HS-27A (cell line): ENCODE data around the gene NXPH1.

Source experiments
- DNase-seq: peaks from one replicate; pipeline ENCODE4 v3.0.0-alpha.2; 2012; ENCODE audit warnings: low read depth, missing footprints

NXPH1 gene

DNA sequence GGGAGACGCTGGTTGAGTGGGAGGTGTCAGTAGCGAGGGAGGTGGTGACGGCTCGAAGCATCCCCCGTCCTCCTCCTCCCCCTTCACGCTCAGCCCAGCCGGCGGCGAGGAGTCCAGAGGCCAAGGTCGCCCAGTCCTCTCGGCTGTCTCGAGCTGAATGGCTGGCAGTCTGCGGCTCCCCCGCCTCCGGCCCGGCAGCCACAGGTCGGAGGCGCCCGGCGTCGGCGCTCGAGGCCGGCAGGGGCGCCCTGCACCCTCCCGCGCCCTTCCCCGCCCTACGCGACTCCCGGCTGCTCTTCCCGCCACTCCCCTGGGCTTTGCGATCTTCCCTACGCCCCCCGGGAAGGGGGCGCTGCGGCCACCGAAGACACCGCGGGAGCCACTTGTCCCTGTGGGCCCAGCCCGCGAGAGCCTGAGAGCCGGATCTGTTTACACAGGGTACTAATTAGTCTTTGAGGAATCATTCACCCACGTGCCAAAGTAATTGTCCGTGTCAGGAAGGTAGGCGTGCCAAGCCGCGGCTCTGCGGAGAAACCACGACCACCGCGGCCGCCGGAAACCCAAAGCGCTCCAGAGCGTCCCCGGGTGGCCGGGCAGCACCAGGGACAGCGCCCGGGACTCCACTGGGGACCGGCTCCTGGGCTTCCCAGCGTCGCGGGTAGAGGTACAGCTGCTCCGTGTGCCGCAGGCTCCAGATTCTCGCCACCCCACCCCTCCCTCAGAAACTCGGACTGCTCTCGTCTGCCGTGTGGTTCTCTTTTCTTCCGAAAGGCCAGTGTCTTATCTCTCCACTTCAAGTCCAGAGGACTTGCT, at the start of gene NXPH1:
Gene NXPH1, plus strand, starts transcription at position 133 of the 813 bp plus-strand sequence.
- DNase-seq: no peak

DNA sequence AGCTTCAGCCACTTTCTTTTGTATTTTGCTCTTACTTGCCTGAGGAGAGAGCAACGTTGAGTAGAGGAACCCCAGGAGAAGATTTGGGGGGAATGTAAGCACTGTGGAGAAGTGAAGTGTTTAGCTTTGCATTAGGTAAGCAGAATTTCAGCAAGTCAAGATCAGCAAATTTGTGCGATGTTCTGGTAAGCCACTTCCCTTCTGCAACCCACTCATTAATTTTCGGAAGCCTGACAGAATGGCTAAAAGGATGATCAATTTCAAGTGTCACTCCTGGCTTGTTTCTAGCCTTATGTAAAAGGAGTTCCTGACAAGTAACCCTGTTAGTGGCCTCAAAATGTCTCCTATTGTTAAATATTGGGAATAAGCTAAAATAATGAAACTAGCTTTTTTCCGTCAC, 48.5 kb upstream of the NXPH1 start:
- DNase-seq: no peak

DNA sequence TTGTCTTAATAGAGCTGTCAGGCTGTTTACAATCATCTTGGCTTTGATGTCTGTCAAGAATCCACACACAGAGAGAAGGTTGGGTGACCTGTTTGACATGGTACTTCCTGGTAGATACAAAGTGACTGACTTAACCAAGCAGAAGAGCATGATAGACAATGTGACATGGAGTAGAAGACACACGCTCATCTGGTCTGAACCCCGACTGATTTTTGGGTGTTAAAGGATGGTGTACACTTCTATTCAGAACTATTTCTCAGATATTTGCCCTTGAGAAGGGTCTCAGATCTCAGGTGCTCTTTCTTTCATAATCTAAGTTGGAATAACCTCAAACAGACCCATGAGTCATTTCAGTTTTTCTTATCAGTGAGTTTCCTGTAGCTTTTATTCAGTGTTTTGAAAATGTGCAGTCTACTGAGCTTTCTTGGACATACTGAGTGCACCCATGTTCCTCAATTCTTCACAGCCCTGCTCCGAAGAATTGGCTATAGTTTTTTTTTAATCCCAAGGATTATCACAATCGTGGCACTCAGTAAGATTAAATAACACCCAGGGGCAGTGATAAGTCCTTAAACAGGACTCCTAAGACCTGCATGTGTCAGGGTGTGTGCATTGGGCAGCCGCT, 46.4 kb upstream of the NXPH1 start:
- DNase-seq: no peak

DNA sequence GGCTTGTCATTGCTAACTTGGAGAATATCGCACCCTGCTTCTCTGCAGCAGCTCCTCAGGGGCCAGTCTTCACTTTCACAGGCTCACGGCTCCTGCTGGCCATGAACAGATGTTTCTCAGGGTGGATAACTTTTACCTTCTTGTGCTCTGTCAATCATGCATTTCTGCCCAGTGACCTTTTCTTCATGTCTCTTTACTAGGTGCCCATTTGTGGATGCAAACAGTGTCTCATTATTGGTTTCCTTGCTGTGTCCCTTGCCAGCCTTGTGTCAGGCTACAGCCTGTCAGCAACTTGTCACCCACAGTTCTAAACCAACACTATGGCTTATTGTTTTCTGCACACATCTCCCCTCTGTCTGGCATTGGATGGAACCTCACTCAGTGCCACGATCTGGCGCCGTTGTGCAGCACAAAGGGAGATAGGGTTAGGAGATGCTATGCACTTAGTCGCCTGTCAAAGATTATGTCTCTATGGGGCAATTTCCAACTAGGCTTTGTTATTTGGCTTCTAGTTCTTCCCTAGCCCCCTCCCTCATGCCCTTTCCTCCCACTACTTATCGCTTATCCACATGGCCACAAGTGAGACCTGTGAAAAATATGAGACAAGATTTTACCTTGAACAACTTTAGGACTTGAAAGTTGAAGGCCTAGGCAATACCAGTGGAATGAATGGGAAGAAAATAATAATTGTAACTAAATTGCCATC, 45.7 kb upstream of the NXPH1 start:
- DNase-seq: no peak

DNA sequence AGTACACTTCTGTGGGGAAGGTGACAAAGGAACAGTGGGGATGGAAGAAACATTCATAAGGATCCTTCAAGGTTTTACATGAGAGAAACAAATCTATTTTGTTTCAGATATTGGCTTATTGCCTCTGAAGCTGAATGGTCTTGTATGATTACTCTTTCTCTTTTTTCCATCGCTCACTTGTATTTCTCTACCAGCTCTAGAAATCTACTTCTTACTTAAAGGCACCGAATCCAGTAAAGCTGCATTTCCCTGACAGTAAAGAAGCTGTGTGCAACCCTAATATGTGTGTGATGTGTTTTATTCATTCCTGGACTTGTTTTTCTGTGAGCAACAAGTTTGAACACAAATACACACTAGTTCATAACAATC, 45.2 kb upstream of the NXPH1 start:
- DNase-seq: no peak

DNA sequence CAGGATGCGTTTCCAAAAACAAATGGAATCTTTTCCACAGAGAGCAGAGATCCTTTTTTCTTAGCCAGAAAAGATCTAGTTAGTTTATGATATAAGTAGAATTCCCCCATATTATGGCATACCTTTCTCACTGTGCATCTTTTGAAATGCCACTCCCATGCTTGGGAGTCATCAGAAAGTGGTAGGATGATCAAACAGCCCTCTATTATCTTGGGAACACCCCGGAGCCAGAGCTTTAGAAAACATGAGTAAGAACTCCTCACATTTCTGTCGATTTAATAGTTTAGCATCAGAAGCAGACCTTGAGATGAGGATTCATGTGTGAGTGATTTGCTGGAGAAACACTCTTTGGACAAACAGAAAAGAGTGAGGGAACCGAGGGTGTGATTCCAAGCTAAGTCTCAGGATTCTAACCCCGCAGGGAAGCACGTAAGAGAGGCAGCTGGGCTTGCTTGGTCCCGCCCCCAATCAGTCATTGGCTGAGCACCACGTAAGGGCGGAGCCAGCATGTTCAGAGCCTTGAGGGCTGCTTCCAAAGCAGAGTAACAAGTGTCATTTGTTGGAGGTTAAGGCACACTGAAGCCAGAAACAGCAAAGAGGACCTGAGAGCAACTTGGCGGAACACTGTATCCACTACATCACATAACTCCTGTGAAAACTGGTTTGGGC, 43.7 kb upstream of the NXPH1 start:
- no peak for DNase-seq

DNA sequence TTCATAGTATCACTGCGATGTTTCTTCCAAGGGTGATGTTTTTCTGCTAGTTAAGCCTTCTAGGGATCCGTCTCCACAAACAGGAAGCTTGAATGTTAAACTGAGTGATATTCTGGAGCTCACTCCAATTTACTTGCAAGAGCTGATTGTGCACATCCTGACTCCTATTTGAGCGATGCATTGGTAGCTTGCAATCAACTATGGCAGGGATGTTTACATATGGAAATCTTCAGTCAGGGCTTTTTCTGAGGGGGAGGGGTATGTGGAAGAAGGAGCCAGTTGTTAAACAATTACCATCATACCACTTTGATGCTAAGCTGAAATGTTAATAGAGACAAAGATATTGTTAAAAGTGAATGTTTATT, 43.2 kb upstream of the NXPH1 start:
- DNase-seq: no peak

GRCh38 chr7:8391353-8392062, 41.9 kb upstream of the NXPH1 start:
- DNase-seq: no peak

GRCh38 chr7:8396294-8396693, 37.1 kb upstream of the NXPH1 start:
- no peak for DNase-seq

GRCh38 chr7:8408871-8409270, 24.5 kb upstream of the NXPH1 start:
- no peak for DNase-seq

DNA sequence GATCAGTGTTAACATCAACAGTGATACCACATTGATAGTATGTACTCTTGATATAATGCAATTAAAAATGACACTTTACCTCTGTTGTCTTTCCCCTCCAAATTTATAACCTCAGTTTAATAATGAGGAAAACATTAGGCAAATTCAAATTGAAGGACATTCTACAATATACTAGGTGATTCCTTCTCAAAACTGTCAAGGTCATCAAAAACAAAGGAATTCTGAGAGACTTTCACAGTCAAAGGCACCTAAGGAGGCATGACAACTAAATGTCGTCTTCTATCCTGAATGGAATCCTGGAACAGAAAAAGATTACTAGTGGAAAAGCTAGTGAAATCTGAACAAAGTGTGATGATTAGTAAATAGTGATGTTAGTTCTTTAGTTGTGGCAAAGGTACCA, 22.3 kb upstream of the NXPH1 start:
- DNase-seq: no peak

GRCh38 chr7:8413600-8413999, 19.8 kb upstream of the NXPH1 start:
- no peak for DNase-seq

DNA sequence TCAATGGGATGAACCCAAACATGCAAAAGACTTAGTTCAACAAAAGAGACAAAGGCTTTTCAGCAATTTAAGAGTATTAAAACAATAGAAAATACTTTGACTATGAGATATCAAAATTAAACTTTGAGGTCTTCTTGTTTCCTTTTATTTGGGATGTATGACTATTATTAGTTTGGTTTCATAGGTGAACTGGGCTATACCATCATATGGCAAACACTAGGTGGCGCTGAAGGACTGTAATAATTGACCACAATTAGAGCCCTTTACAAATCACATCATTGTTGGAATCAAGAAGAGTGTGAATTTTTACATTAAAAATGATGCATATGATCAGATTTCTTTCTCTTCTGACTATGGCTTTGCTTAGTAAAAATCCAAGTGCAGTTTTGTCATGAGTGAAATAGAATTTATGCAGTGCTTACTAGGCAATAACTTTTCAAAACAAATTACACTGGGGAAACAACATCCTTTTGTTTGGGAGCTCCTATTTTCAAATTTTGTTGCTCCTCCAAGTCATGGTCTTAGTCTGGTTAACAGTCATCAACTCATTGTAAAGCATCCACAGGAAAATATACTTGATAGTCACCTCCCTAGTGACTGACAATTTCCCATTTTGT, 14.7 kb upstream of the NXPH1 start:
- peak; percentile 3 for DNase-seq

DNA sequence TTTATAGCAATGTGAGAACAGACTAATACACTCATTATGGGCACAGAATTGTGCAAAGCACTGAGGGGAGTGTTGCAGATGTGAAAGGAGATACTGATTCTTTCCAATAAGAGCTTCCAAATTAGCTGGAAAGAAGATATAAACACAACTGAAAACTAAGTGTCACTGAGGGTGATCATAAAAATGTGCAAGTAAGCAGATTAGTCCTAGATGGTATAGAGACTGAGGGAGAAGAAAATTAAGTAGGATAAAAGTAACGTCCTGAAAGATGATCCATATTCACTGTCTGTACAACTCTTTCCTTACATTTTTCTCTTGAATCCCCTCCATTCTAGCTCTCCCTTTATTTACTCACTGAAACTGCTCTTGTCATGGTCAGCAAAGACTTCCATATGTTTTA, 11.2 kb upstream of the NXPH1 start:
- no peak for DNase-seq

DNA sequence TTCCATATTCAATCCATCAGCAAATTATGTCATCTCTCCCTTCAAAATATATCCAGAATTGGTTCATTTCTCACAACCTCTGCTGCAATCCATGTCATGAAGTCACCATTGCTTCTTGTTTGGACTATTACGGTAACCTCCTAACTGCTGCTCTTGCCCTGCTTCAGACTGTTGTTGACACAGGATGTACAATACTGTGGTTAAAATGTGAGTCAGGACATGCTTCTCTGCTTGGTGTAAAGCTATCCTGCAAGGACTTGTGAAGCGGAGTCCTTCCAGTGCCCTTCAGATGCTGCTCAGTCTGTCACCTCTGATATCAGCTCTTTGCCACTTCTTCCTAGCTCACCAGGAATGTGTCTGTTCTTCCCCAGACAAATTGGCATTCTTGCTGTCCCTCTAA, 10.4 kb upstream of the NXPH1 start:
- no peak for DNase-seq

- no peak for DNase-seq
These were observed 8.2 kb upstream of the NXPH1 start for GRCh38 chr7:8425223-8425622.

DNA sequence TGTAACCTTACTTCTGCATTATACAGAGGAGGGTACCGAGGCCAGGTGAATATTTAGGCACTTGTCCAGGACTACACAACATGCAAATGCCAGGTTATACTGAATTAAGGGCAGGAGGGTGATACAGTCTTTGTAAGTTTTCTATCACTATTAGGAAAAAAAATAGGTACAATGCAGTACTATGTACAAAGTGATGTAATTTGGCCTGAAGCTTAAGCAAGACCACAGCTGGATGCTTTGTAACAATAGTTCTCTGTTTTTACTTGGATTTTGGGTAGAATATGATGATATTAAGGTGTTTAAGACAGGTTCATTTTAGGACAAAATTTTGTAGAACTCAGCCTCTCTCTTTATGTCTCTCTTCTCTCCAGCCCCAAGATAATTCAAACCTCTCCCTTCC, 2.8 kb upstream of the NXPH1 start:
- DNase-seq: no peak

DNA sequence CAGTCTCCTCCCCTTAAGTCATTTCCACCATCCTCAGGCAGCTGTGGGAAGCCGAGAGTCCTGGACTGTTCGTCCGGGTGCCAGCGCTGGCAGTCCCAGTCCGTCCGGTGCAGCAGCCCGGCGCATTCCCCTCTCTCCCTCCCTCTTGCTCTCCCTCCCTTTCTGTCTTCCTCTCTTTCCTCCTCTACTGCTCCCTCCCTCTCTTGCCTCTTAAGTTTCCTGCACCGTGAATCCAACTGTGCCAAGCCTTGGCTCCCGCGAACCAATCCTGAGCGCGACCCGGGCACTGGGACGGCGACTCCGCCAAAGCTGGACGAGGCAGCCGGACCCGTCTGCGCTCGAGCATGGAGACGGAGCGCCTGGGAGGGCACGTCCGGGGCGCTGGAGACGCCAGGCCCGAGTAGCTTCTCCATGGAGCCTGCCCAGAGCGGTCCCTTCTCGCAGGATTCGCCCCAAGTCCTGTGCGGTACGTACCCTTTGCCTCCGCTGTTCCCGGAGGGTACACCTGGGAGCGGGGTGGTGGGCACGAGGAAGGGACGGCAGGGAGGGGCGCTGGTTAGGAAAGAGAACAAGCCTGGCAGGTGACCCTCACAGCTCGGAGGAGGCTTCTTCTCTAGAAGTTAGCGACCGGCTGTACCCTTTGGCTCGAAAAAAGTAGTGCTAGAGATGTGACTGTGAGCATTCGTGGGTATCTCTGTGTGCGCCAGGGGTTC, 1.0 kb downstream of the NXPH1 start:
- DNase-seq: no peak

DNA sequence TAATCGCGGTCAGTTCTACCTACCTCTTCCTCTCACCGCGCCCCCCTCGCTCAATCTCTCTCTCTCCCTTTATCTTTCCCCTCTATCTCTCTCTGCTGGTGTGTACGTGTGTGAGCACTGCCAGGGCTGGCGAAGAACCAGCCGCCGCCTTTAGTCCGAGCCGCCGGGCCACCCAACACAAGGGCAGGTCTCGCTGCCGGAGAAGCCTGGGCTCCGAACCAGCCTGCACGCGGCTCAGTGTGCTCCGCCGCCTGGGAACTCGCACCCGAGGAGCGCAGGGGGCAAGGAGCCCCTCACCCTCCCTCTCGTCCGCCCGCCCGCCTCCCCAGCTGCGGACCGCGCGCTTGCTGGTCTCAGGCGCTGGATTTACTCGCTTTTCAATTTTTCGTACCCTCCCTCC, 1.7 kb downstream of the NXPH1 start:
- DNase-seq: no peak

DNA sequence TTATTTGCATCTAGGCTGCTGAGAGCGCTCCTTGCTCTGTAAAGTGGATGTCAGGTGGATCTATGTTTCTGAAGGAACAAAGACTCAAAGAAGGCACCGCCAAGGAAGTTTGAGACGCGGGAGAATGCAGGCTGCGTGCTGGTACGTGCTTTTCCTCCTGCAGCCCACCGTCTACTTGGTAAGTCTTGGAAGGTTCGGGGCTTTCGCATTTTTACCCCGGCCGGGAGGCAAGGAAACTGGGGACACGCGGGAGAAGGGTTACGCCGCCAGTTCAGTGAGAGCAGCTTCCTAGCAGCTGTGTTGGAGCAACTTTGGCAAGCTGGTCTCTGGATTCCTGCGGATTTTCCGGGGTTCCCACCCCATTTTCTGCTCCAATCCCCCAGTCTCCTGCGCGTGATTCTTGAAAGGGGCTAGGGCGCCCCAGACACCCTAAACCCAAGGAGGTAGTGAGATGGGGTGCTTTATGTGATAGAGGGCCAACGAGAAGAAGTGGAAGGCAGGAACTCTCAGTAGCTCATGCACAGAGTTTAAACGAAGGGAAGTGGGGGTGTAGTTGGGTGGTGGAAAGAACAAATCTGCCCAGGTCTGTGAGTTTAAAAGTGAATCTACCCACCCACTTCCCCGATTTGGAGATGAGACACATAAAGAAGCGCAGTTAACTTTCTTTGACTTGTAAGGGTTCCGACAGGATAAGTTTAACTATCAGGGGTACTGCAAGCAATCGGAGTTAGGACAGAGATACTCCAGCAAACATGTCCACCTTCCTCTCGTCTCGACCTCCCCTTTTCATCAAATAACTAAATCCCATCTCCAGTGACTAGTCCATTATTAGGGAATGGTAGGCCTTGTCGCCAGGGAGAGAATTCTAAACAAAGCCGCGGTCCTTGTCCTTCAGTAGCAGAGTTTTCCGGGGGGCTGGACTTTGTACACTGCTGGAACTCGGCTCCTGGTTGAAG, 2.5 kb downstream of the NXPH1 start:
- DNase-seq: no peak
